Measurements from ENCODE around the gene PER1.

- TF ChIP-seq POLR2AphosphoS5 (IDR thresholded peaks at IDR 0.05): peak; percentile 51 to 78
- TF ChIP-seq POLR2A (IDR thresholded peaks at IDR 0.05): peak in 3 of 4 donors; percentile 12 to 64 (median 33)
These were observed 24.2 kb upstream of the PER1 start, which contains the start of gene TMEM107 for GRCh38 chr17:8176197-8176940.
